Astrocyte (in vitro differentiated cells and primary cell): ENCODE results near the gene PDE6D.

ENCODE experiments used
- EZH2 ChIP-seq: IDR thresholded peaks from 2 replicates; pipeline ENCODE4 v1.6.1; 2012; ENCODE audit warnings: mild to moderate bottlenecking, low read length, inconsistent platforms; ENCODE audit not compliant: insufficient read depth
- TF ChIP-seq, protein P1 (sequence below): IDR thresholded peaks from 2 replicates; pipeline ENCODE4 v1.5.1; 2011; ENCODE audit warnings: low read depth, mild to moderate bottlenecking, inconsistent platforms, low read length, moderate library complexity; ENCODE audit not compliant: insufficient read depth

DNA sequence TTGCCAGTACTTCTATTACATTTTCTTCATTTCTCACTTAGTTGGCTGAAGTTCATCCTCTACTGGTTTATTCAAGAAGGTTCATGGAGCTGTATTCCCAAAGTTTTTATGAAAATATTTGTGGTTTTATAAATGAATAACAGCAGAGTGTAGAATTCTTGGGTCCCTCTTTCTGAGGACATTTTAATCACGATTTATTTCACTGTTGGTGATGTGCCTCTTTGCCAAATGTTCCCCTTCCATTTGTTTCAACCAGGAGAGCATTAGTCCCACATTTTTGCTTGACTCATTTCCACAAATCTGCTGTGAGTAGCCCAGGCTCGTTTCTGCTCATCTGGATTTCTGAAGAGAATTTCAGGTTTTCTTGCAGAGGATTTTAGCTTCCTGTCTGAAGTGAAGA lies 25.9 kb upstream of the PDE6D start:
- TF ChIP-seq, protein P1, sequence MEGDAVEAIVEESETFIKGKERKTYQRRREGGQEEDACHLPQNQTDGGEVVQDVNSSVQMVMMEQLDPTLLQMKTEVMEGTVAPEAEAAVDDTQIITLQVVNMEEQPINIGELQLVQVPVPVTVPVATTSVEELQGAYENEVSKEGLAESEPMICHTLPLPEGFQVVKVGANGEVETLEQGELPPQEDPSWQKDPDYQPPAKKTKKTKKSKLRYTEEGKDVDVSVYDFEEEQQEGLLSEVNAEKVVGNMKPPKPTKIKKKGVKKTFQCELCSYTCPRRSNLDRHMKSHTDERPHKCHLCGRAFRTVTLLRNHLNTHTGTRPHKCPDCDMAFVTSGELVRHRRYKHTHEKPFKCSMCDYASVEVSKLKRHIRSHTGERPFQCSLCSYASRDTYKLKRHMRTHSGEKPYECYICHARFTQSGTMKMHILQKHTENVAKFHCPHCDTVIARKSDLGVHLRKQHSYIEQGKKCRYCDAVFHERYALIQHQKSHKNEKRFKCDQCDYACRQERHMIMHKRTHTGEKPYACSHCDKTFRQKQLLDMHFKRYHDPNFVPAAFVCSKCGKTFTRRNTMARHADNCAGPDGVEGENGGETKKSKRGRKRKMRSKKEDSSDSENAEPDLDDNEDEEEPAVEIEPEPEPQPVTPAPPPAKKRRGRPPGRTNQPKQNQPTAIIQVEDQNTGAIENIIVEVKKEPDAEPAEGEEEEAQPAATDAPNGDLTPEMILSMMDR: no peak
- no peak for TF ChIP-seq EZH2
